Ascending aorta (tissue), 2 donors: Measurements from ENCODE around the gene ITSN2. TPM values are rescaled to one million over a fixed set of nuclear protein-coding genes. Genes with fewer than 3 reads are reported as not detected.
"Not testable (repeated sequence)": the region's sequence is repeated elsewhere in the genome, so short reads cannot be mapped to it uniquely, and the experiment has no call there.

Source experiments
- DNase-seq, 2 donors: peaks; one replicate each; pipeline ENCODE4 v3.0.0-alpha.2; 2019; ENCODE audit warnings: low spot score in 2 of 2
- H3K27ac ChIP-seq, 2 donors: fragments of 200-600 bp; sonication (generic); one replicate each; pipeline ENCODE4 v1.5.1; 2016 to 2017; ENCODE audit warnings: mild to moderate bottlenecking in 1 of 2
- H3K27me3 ChIP-seq: fragments of 200-600 bp; sonication (generic); one replicate; pipeline ENCODE4 v1.5.1; 2017
- H3K36me3 ChIP-seq, 2 donors: fragments of 200-600 bp; sonication (generic); one replicate each; pipeline ENCODE4 v1.5.1; 2016
- H3K4me1 ChIP-seq, 2 donors: fragments of 200-600 bp; sonication (generic); one replicate each; pipeline ENCODE4 v1.5.1; 2016 to 2017; ENCODE audit warnings: mild to moderate bottlenecking in 1 of 2
- H3K4me3 ChIP-seq, 2 donors: fragments of 200-600 bp; sonication (generic); one replicate each; pipeline ENCODE4 v1.5.1; 2016 to 2017; ENCODE audit warnings: mild to moderate bottlenecking in 1 of 2
- H3K9me3 ChIP-seq, 2 donors: fragments of 200-600 bp; sonication (generic); one replicate each; pipeline ENCODE4 v1.5.1; 2016
- CTCF ChIP-seq, 3 experiments: fragments of 200-600 bp in 2 of 3; fragments of 450-650 bp in 1 of 3; sonication (generic) in 2 of 3; IDR thresholded peaks; one replicate each; pipeline ENCODE4 v1.5.1; 2016 to 2019; ENCODE audit warnings: antibody characterized with exemption in 3 of 3, mild to moderate bottlenecking in 1 of 3, moderate library complexity in 1 of 3
- intact Hi-C: fragments of 100-400 bp; cut with DNase I; formaldehyde crosslinking; loops from one replicate; pipeline ENCODE4 v1.15.1; 2023
- total RNA-seq: library from RNA; depleted of rRNA; stranded (reverse); fragments of >200 nt; gene quantifications from one replicate; pipeline ENCODE4 v1.1.0, GENCODE V29; 2016

The ITSN2 gene
- 70.0 TPM for total RNA-seq

- peak within 1 kb of the TSS; percentile 90 to 96 for H3K4me3 ChIP-seq
- H3K36me3 ChIP-seq = no peaks in the 10 kb centered on the region
- H3K27me3 ChIP-seq = no peaks in the 10 kb centered on the region
- TF ChIP-seq CTCF (IDR thresholded peaks at IDR 0.05) = no peak
- H3K4me1 ChIP-seq = peaks cover 3 to 12% of the 10 kb centered on the region in 2 donors
- intact Hi-C loops = loop anchor here (2.0 to 10.0 kb wide), 2 partner anchors 236 to 610 kb away; partner anchors contain the start of genes DNAJC27, FAM228B and PFN4
- DNase-seq = peak in 1 of 2 donors; percentile 88
- H3K9me3 ChIP-seq = no peaks in the 10 kb centered on the region
- peak within 1 kb of the TSS; percentile 94 for H3K27ac ChIP-seq
These were observed at the start of gene ITSN2 for GRCh38 chr2:24360050-24360962. Gene ITSN2 (minus strand): TSS chr2:24360536. CDS start chr2:24328082, 32,454 bp downstream.

DNA sequence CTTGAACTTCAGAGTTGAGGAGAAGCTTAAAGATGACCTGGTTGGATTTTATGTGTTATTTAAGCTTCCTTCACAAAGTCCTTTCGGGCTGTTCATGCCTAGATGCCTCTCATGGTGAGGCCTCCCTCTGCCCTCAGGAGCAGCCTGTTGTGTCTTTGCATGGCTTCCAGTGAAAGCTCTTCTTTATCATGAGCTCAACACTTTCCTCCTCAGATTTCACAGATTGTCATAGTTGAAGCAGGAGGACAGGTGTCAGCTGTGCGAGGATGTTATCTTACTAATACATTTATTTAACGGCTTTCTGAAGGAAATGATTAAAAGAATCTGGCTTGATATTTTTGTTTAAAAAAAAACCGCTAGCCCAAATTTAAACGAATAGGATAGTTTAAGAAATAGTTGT, 48.8 kb upstream of the ITSN2 start:
- no peaks in the 10 kb centered on the region for H3K4me1 ChIP-seq
- no peak for DNase-seq
- H3K36me3 ChIP-seq = no peaks in the 10 kb centered on the region
- intact Hi-C loops = no loop called here
- no peaks in the 10 kb centered on the region for H3K27me3 ChIP-seq
- no peak overlapping the region for H3K4me3 ChIP-seq
- H3K27ac ChIP-seq = no peak overlapping the region
- no peaks in the 10 kb centered on the region for H3K9me3 ChIP-seq
- no peak for TF ChIP-seq CTCF (IDR thresholded peaks at IDR 0.05)

- H3K9me3 ChIP-seq, H3K4me3 ChIP-seq, H3K36me3 ChIP-seq, H3K27me3 ChIP-seq, H3K27ac ChIP-seq, H3K4me1 ChIP-seq, DNase-seq, intact Hi-C loops: not testable (repeated sequence)
These were observed 48.4 kb upstream of the ITSN2 start for GRCh38 chr2:24408704-24409103.

DNA sequence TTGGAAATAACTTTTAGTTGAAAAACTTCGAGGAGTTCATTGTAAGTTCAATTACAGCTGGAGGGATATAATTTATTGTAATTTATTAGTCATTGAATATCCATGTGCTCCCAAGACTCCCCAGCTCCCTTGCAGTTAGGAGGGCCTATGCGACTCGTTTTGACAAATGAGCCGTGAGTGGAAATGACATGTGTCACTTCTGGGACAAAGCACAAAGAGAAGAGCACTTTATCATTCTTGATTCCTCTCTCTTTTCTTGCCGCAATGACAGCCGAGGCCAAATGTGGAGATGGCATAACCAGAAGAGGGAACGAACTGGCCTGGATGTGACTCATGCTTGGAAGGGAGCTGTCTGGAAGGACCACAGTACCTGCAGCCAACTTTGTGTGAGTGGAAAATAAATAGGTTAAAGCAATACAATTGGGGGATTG, 44.2 kb upstream of the ITSN2 start:
- H3K27me3 ChIP-seq = peaks cover 6% of the 10 kb centered on the region
- no peak overlapping the region for H3K27ac ChIP-seq
- H3K9me3 ChIP-seq = no peaks in the 10 kb centered on the region
- DNase-seq = no peak
- no peak overlapping the region for H3K4me3 ChIP-seq
- intact Hi-C loops = no loop called here
- no peaks in the 10 kb centered on the region for H3K4me1 ChIP-seq
- no peak for TF ChIP-seq CTCF (IDR thresholded peaks at IDR 0.05)
- H3K36me3 ChIP-seq = no peaks in the 10 kb centered on the region

GRCh38 chr2:24403832-24404212, 43.5 kb upstream of the ITSN2 start:
- Histone ChIP-seq H3K27ac (no peak overlapping the region), H3K4me1 (no peaks in the 10 kb centered on the region), H3K27me3 (peaks cover 6% of the 10 kb centered on the region), H3K36me3 (no peaks in the 10 kb centered on the region), H3K4me3 (no peak overlapping the region), H3K9me3 (no peaks in the 10 kb centered on the region)
- TF ChIP-seq CTCF (IDR thresholded peaks at IDR 0.05) = no peak
- intact Hi-C loops = no loop called here
- DNase-seq = no peak

DNA sequence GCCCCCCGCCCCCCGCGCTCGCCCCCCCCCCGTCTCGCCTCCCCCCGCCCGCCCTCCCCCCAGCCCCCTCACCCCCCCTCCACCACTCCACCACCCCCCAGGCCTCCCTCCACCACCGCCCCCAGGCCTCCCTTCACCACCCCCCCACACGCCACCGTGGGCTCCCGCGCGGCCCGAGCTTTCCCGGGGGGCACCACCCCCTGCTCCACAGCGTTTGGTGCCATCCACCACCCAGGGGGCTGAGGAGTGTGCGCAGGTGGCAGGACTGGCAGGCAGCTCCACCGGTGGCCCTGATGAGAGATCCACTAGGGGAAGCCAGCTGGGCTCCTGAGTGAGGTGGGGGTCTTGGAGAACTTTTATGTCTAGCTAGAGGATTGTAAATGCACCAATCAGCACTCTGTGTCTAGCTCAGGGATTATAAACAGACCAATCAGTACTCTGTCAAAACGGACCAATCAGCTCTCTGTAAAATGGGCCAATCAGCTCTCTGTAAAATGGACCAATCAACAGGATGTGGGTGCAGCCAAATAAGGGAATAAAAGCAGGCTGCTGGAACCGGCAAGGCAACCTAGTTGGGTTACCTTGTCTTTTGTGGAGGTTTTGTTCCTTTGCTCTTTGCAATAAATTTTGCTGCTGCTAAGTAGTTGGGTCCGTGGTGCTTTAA, 43.0 kb upstream of the ITSN2 start:
- no peak for DNase-seq
- intact Hi-C loops = no loop called here
- peaks cover 6% of the 10 kb centered on the region for H3K27me3 ChIP-seq
- TF ChIP-seq CTCF (IDR thresholded peaks at IDR 0.05) = no peak
- no peaks in the 10 kb centered on the region for H3K4me1 ChIP-seq
- H3K27ac ChIP-seq = no peak overlapping the region
- H3K36me3 ChIP-seq = no peaks in the 10 kb centered on the region
- no peak overlapping the region for H3K4me3 ChIP-seq
- H3K9me3 ChIP-seq = no peaks in the 10 kb centered on the region
